Suprapubic skin (tissue), 4 donors: Measurements from ENCODE around the gene TRIM65.

Experiments
- CTCF ChIP-seq, 2 donors: fragments of 200-600 bp in 1 of 2; fragments of 450-650 bp in 1 of 2; sonication (generic) in 1 of 2; IDR thresholded peaks; one replicate each; pipeline ENCODE4 v1.5.1; 2016 to 2019; ENCODE audit warnings: antibody characterized with exemption in 2 of 2, mild to moderate bottlenecking in 1 of 2, moderate library complexity in 1 of 2
- EP300 ChIP-seq: sonication (generic); formaldehyde crosslinking; IDR thresholded peaks from one replicate; pipeline ENCODE4 v1.6.1; 2017; ENCODE audit warnings: antibody characterized with exemption
- POLR2A ChIP-seq, 2 donors: fragments of 450-650 bp; IDR thresholded peaks; one replicate each; pipeline ENCODE4 v1.6.1; 2017; ENCODE audit warnings: antibody characterized with exemption in 2 of 2, mild to moderate bottlenecking in 2 of 2, moderate library complexity in 2 of 2
- POLR2AphosphoS5 ChIP-seq, 3 donors: sonication (generic); formaldehyde crosslinking; IDR thresholded peaks; one replicate each; pipeline ENCODE4 v1.6.1; 2017; ENCODE audit warnings: antibody characterized with exemption in 3 of 3

- TF ChIP-seq CTCF (IDR thresholded peaks at IDR 0.05): no peak
- no peak for TF ChIP-seq POLR2A (IDR thresholded peaks at IDR 0.05)
- TF ChIP-seq POLR2AphosphoS5 (IDR thresholded peaks at IDR 0.05): no peak
- no peak for TF ChIP-seq EP300
Observed at GRCh38 chr17:75844530-75845057, 52.2 kb downstream of the TRIM65 start.
